ENCODE results near the gene PSMD6. TPM values are rescaled to one million over a fixed set of nuclear protein-coding genes. Genes with fewer than 3 reads are reported as not detected.

PSMD6 gene
- 100 to 1,000 TPM in 1 of 3 donors, 10 to 100 TPM in 2; 62.9 to 222 (median 65.2) TPM for polyA plus RNA-seq

DNA sequence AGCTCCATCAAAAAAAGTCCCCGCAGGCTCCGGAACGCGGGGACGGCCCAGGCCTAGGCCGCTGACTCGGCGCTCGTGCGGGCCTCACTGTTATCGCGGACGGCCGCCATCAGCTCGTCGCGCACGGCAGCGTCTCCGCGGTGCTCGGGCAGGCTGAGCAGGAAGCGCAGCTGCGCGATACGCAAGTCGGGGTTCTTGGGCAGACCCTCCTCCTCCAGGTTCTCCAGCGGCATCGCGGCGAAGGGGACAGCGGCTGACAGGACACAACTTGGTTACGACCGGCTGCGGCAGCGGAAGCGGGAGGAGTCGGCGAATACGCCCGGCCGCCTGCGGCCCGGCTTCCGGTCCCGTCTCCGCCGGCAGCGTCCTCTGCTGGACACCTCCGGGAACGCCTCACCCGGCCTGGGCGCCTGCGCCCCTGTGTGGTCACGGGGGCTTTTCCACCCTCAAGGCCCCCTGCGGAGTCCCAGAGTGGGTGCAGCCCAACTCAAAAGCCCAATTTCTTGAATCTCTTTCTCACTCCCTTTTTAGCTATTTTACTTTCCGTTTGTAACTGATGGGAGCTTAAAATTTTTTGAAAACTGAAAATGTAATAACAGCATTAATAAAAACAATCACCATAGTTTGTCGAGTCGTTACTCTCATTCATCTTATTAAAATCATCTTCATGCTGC is at the start of gene PSMD6:
Gene PSMD6, minus strand, starts transcription at position 308 of the 674 bp plus-strand sequence. Its CDS starts 75 bp downstream, at position 233.
- 1 to 2% (median 2%) methylated on average over 59 of the region's 59 CpGs for WGBS, 3 donors

DNA sequence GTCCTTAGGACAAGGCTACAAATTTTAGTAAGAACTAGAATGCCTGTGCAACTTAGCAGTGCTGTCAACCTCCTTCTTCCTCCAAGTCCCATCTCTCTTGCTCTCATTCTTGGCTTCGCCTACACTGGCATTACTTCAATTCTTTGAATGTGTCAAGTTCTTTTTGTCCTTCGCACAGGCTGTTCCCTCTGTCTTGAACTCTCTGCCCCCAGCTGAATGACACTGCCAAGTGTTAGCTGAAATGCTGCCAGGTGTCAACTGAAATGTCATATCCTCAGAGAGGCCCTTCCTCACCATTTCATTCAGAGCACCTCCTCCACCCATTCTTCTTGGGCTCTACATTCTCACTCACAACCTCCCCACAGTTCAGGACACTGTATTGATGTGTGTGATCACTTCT is 48.8 kb upstream of the PSMD6 start:
- WGBS, 3 donors: 56 to 91% (median 75%) methylated on average over 2 of the region's 2 CpGs

More for the DNA sequence above, at the start of gene PSMD6:
- H3K27ac ChIP-seq (ENCODE audit: low read depth, low read length): no peak within 1 kb of the TSS

DNA sequence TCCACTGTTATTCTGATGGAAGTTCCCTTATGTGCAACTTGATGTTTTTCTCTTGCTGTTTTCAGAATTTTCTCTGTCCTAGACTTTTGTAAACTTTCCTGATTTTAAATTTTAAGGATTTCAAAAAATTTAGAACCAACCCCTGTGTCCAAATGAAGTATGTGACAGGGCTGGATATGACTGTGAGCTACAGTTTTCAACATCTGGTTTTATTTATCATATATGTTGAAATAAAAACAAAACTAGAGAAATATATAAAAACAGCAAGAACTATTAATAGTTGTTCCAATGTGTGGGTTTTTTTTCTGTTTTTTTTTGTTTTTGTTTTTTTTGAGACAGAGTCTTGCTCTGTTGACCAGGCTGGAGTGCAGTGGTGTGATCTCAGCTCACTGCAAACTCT is 47.4 kb upstream of the PSMD6 start:
- H3K27ac ChIP-seq (ENCODE audit: low read depth, low read length): no peak overlapping the region

More for the DNA sequence above, 48.8 kb upstream of the PSMD6 start:
- H3K27ac ChIP-seq (ENCODE audit: low read depth, low read length): no peak overlapping the region

DNA sequence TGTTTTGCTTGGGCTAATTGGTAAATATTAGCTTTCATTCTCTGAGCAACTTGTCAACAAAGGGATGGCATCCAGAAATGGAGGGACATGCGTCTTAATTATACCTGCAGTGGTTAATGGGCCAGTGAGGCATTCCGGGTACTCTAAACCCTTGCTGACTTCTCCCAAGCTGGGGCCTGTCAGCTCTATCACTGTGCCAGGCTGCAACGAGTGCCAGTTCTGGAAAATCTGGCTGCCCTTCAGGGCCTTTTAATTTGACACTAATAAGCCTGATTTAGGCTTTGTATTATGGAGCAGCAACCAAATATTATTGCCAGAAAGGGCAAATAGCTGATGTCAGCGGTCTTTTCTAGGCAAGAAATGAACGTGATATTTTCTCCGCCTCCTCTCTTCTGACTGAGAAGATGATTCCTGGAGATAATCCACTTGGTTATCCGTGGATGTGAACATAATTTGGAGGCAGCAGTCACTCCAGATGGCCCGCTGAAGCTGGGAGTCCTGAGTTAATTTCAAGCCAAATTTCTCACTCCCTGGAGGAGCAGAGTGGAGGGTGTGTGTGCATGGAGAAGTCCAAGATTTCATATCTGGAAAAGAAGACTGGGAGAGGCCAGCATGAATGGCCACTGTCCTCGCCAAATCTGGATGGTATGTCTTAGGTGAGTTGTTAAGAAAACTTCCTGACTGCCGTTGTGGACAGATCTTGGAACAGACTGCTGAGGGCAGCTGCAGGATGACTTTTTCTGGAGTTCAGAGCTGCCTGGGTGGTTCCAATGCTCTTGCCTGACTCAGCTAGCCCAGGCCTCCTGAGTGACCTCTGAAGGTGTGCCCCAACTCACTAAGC is 44.4 kb upstream of the PSMD6 start:
- WGBS, 3 donors: 55 to 65% (median 65%) methylated on average over 10 of the region's 10 CpGs
- no peak overlapping the region for H3K27ac ChIP-seq (ENCODE audit: low read depth, low read length)

DNA sequence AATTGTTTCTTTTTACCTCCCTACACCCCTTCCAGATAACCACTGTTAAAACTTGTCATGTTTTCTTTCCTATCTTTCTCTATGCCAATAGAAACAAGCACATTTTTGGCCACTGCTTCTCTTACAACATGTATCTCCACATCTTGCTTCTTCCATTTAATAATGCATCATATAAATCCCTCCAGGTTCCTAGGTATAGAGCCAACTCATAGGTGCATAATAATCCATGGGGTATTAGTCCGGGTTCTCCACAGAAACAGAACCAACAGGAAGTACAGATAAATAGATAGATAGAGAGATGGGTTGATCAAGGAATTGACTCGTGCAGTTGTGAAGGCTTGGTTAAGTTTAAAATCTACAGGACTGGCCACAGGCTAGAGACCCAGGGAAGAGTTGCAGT is 41.5 kb upstream of the PSMD6 start:
- 89 to 99% (median 94%) methylated on average over 2 of the region's 2 CpGs for WGBS, 3 donors
- no peak overlapping the region for H3K27ac ChIP-seq (ENCODE audit: low read depth, low read length)

DNA sequence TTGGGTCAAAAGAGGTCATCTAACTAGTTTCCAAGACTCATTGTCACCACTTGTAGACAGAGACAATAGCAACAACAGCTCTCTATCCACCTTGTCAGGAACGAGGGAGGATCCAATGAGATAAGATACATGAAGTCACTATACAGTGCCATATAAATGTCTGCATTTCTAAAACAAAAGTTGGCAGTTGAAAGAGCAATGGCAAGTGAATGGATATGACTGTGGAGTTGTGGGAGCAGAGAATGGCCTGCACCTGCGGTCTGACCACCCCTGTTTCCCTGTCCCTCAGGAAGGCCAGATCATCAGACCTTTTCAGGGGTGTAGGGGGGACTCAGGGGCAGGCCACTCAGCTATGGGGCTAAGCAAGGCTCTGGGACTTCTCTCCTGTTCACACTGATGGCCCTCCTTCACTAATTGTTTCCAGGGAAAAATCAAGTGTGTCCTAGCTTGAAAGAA is 40.7 kb upstream of the PSMD6 start:
- WGBS, 3 donors: 72 to 86% (median 82%) methylated on average over 2 of the region's 2 CpGs
- H3K27ac ChIP-seq (ENCODE audit: low read depth, low read length): no peak overlapping the region

DNA sequence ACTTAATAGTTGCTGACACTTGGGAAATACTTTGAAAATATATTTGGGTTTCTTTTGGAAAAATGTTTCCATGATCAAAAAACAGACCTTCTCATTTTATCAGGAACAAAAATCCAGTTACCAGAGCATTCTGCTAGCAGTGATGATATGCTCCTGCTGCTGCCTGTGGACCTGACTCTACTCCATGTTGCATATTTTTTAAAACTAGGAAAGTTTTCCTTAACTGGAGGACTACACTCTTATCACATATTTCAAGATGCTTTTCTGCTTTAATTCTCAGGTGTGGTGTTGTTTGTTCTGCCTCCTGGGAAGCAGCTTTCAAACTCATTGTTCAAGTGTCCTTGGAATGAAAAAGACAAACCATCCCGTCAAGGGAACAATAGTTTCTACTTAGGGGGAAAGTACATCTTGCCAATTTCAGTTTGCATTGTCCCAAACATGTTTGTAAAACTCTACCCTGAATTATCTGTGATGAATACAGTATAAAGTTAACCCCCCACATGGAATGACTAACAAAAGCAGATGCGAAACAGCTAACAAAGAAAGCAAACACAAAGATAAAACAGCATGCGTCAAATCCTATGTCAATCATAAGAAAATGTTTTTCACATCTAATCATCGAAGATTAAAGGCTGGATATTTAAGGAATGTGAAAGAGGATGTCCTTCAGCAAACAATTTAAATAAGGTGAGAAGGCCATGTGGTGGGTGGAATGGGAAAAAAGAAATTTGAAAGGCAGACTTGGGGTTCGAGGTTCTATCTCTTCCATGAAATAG is 40.1 kb upstream of the PSMD6 start:
- no peak overlapping the region for H3K27ac ChIP-seq (ENCODE audit: low read depth, low read length)
- 50 to 78% (median 72%) methylated on average over 5 of the region's 5 CpGs for WGBS, 3 donors

DNA sequence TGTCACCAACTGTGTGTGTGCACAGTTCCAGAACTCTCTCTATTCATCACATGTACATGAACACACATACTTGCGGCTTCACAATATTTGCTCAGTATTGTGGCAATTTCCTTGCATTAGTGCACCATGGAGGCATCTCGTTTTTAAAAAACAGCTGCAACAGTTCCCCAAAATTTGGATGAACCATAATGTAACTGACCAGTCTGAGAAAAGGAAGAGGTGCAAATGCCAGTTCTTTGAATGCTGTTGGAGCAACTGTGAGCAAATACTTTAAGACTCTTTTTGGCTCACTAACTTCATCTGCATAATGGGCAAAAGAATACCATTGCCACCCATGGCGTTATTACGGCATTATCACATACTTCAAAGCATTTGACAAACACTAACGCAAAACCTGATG is 38.3 kb upstream of the PSMD6 start:
- no peak overlapping the region for H3K27ac ChIP-seq (ENCODE audit: low read depth, low read length)
- WGBS, 3 donors: 77 to 85% (median 77%) methylated on average over 5 of the region's 5 CpGs

DNA sequence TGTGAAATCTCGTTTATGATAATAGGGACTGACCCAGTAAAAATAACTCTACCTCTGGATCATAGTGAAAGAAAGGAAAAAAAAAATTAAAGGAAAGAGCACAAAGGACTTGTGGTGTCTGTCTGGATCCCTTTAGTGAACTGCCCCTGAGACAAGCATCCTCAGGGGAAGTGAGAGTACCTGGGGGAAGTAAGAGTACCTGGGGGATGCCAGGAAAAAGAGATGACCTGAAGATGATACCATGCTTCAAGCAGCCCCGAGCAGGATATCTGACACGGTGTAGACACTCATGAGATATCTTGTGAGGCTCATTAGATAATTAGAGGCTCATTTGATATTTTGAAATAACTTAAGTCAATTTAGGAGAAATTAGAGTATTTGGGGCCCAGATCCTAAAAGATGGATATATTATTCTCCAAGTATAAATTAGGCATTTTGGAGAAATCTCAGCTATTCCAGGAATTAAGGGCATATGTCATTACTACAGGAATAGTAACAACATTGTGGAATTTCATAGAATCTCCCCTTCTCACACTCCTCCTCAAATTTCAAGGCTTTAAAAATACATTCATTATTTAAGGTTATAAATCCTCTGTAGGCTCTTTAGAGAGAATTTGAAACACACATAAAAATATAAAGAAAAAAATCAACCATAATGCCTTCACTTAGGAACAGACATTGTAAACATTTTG is 36.3 kb upstream of the PSMD6 start:
- WGBS, 3 donors: 77 to 79% (median 79%) methylated on average over 3 of the region's 3 CpGs

DNA sequence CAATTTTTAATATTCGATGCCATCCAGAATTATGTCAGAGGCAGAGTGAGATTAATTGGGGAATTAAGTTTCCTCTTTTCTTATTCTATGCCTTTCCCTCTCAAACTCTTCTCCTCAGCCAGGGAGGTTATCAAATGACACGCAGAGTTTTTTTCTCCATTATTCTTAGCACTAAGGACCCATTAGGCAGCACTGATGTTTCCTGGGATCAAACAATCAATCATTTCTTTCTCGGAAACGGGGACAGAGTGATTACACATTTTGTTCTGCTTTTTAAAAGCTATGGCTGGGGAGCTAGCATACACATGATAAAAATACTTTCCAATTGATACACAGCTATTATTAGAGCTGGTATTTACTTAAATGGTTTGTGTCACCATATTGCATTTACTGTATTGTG is 35.3 kb upstream of the PSMD6 start:
- 31 to 56% (median 36%) methylated on average over 4 of the region's 4 CpGs for WGBS, 3 donors
- H3K27ac ChIP-seq (ENCODE audit: low read depth, low read length): no peak overlapping the region

More for the DNA sequence above, 36.3 kb upstream of the PSMD6 start:
- no peak overlapping the region for H3K27ac ChIP-seq (ENCODE audit: low read depth, low read length)

DNA sequence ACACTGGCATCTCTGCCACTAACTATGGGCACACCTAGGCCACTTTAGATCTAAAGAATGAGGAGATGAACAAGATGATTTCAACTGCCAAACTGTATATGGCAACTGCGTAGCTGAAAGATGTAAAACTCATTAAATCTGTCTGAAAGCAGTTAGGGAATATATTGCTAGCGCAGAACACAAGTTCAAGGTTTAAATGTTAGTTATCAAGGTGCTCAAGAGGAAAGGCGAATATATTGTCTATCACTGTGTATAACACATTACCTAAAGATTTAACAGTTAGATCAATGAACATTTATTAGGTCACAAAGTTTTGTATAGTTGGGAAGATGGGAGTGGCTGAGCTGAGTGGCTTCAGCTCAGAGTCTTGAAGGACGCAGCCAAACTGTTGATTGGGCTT is 33.9 kb upstream of the PSMD6 start:
- no peak overlapping the region for H3K27ac ChIP-seq (ENCODE audit: low read depth, low read length)
- 95 to 97% (median 97%) methylated on average over 4 of the region's 4 CpGs for WGBS, 3 donors

DNA sequence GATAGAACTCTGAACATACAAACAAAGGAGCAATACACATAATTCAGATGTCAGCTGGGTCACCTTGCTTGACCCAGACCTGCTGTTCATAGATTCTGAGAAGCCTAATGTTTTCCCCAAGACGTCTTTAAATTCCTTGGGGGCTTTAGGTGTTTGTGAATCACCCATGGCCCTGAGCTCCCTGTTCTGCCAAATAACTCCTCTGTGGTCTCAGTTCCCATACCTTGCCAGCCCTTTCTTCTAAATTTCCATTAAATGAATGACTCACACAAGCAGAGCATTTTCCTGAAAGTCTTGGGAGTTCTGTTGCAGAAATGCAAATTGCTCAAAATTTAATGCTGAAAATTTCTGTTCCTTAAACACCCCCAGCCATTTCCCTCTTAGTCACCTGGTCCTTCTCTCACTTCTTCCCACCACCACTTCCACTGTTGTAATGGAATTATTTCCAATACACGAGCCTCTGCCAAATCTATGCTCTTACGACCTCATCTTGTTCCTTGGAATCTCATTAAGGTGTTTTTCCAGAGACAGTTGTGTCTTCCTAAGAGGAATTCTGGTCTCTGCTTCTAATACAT is 33.4 kb upstream of the PSMD6 start:
- 61 to 67% (median 61%) methylated on average over 3 of the region's 3 CpGs for WGBS, 3 donors
- no peak overlapping the region for H3K27ac ChIP-seq (ENCODE audit: low read depth, low read length)

DNA sequence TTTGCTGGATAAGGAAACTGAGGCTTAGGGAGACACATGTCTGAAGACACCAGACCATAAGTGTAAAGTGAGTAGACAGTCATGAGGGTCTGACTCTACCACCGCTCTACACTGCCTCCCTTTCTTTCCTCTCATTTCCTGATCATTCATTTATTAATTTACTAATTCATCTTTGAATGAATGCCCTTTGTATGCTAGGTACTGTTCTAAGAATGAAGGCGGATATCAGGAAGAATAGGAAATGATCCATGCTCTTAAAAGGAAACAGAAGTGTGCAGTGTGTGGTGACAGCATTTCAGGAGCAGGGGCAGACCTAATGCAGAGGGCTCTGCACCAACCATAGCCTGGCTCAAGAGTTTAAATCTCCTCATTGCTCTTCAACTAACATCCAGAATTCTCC is 31.8 kb upstream of the PSMD6 start:
- WGBS, 3 donors: 78 to 91% (median 78%) methylated on average over 2 of the region's 2 CpGs
- H3K27ac ChIP-seq (ENCODE audit: low read depth, low read length): no peak overlapping the region

DNA sequence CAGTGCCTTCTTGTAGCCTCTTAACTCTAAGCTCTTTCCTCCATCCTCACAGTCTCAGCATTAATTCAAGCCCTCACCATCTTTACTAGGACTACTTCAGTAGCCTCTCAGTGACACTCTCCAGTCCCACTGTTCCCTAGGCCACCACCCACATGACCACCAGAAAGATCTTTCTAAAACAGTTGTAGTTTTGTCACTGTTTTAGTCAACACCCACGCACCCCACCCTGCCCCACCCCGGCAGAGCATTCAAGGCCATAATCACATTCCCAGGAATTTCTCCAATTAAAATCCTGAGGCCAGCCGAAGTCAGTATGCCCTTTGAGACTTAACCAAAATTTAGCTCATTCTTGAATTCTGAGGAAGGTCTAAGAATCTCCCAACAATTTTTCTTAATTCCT is 31.2 kb upstream of the PSMD6 start:
- 69 to 72% (median 70%) methylated on average over 3 of the region's 3 CpGs for WGBS, 3 donors
- H3K27ac ChIP-seq (ENCODE audit: low read depth, low read length): no peak overlapping the region

DNA sequence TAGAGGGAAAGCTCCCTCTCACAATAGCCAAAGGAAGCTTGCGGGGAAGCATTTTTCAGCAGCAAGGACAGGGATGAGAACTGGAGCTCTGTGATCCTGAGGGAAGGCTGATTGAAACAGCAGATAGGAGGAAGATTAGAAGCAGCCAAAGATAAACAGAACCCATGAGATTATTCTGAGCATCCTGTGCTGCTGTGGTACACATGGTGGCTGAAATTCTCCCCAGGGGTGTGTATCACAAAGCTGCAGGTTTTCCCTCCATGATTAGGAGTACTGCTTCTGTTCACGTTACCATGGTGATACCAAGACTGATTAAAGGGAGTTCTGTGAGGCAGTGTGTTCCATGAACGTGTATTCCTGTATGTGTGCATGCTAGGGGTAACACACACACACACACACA is 30.3 kb upstream of the PSMD6 start:
- 63 to 85% (median 80%) methylated on average over 3 of the region's 3 CpGs for WGBS, 3 donors
- no peak overlapping the region for H3K27ac ChIP-seq (ENCODE audit: low read depth, low read length)

DNA sequence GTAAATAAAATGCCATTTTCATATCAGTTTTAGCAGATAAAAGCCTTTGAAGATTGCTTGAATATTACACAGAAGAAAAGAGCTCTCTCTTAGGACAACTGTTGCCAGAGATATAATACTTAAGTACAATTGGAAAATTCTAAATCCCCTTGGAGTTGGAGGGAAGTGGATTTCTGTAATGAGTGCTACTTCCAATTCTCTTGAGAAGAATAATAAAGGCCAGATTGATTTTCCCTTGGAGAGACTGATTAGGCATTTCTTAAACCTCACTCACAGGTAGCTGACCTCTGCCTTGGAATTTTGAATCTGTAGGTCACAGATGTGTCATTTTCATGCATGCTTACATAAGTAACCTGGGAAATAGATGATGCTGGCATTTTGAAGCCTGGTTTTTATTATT is 29.8 kb upstream of the PSMD6 start:
- H3K27ac ChIP-seq (ENCODE audit: low read depth, low read length): no peak overlapping the region

DNA sequence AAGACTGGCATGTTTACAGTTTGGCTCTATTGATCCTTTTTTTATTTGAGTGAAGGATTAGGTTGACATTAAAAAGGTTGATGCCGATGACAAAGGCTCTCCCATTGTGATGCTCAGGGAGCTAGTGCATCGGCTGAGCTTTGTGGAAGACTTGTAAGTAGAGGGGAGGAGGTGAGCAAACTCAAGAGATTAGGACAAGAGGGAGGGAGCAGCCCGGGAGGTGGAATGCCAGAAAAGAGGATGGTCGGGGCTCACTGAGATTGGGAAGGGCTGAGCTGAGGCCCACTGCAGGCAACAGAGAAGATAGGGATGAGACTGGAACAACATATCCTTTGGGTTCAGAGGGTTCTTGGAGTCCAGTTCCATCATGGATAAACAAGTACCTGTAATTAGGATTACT is 26.5 kb upstream of the PSMD6 start:
- WGBS, 3 donors: 58 to 90% (median 89%) methylated on average over 4 of the region's 4 CpGs
- no peak overlapping the region for H3K27ac ChIP-seq (ENCODE audit: low read depth, low read length)

DNA sequence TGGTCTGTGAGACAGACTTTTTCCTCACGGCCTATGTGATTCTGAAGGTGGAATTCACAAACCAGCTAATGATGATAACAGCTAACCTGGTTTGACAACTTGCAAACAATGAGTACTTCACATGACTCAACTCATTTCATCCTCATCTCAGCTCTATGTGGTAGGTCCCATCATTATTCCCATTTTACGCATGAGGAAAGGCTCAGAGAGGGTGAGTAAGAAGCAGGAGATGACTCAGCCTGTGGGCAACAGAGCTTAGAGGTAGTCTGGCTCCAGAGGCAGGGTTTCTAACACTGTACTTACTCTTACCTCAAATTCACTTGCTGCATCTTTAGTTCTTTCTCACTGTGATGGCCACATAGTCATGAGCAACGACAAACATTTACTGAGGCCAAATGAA is 25.8 kb upstream of the PSMD6 start:
- WGBS, 3 donors: 63 to 79% (median 74%) methylated on average over 3 of the region's 3 CpGs
- H3K27ac ChIP-seq (ENCODE audit: low read depth, low read length): no peak overlapping the region
